Keratinocyte (primary cell): ENCODE measurements around the gene CDON. TPM values are rescaled to one million over a fixed set of nuclear protein-coding genes. Genes with fewer than 3 reads are reported as not detected.

Experiments used
- DNase-seq: peaks from one replicate; pipeline ENCODE4 v3.0.0-alpha.2; 2011; ENCODE audit warnings: low read depth, missing footprints, low spot score
- FAIRE-seq: peaks from 2 replicates; lab custom pipeline; 2011; peaks lifted over from hg19 to GRCh38; lab: Jason Lieb, UNC
- H2AFZ ChIP-seq: 2 replicates; pipeline ENCODE4 v1.6.0; 2012; ENCODE audit warnings: low read length, control low read depth, inconsistent platforms; ENCODE audit not compliant: control insufficient read depth
- H3K27ac ChIP-seq: 2 replicates; pipeline ENCODE4 v1.5.1; 2011; ENCODE audit warnings: low read length; ENCODE audit not compliant: control insufficient read depth, insufficient read depth
- H3K27me3 ChIP-seq: 3 replicates; pipeline ENCODE4 v1.6.0; 2011; ENCODE audit warnings: low read length; ENCODE audit not compliant: control insufficient read depth, insufficient read depth; ENCODE audit errors: extremely low read depth
- H3K36me3 ChIP-seq, 2 experiments: 2 replicates in 1 of 2; 3 replicates in 1 of 2; pipeline ENCODE4 v1.5.1; 2011; ENCODE audit warnings: low read length in 2 of 2, mild to moderate bottlenecking in 1 of 2; ENCODE audit not compliant: control insufficient read depth in 2 of 2, insufficient read depth in 2 of 2; ENCODE audit errors: extremely low read depth in 1 of 2
- H3K4me1 ChIP-seq: 3 replicates; pipeline ENCODE4 v1.5.1; 2011; ENCODE audit warnings: low read length; ENCODE audit not compliant: control insufficient read depth, insufficient read depth; ENCODE audit errors: extremely low read depth
- H3K4me2 ChIP-seq: 3 replicates; pipeline ENCODE4 v1.6.0; 2011; ENCODE audit warnings: low read depth, low read length; ENCODE audit not compliant: control insufficient read depth, insufficient read depth; ENCODE audit errors: extremely low read depth
- H3K4me3 ChIP-seq, 3 experiments: fragments of 200-600 bp in 1 of 3; sonication (generic) in 1 of 3; 2 replicates in 2 of 3; 3 replicates in 1 of 3; pipeline ENCODE4 v1.5.1; 2011 to 2016; ENCODE audit warnings: low read length in 3 of 3, mild to moderate bottlenecking in 3 of 3, control low read depth in 2 of 3, inconsistent platforms in 1 of 3, low read depth in 1 of 3, mixed read lengths in 1 of 3, mixed run types in 1 of 3, moderate library complexity in 1 of 3; ENCODE audit not compliant: control insufficient read depth in 2 of 3, insufficient read depth in 2 of 3; ENCODE audit errors: extremely low read depth in 1 of 3
- H3K79me2 ChIP-seq: 2 replicates; pipeline ENCODE4 v1.6.0; 2012; ENCODE audit warnings: low read length; ENCODE audit not compliant: control insufficient read depth, insufficient read depth
- H3K9ac ChIP-seq: 3 replicates; pipeline ENCODE4 v1.6.0; 2011; ENCODE audit warnings: low read length; ENCODE audit not compliant: control insufficient read depth, insufficient read depth; ENCODE audit errors: extremely low read depth
- H3K9me1 ChIP-seq: 3 replicates; pipeline ENCODE4 v1.6.0; 2011; ENCODE audit warnings: low read length; ENCODE audit not compliant: control insufficient read depth, insufficient read depth; ENCODE audit errors: extremely low read depth
- H3K9me3 ChIP-seq: 2 replicates; pipeline ENCODE4 v1.5.1; 2012; ENCODE audit warnings: low read depth, low read length; ENCODE audit not compliant: control insufficient read depth
- H4K20me1 ChIP-seq: 3 replicates; pipeline ENCODE4 v1.6.0; 2011; ENCODE audit warnings: low read length; ENCODE audit not compliant: control insufficient read depth, insufficient read depth; ENCODE audit errors: extremely low read depth
- CTCF ChIP-seq, 3 experiments: IDR thresholded peaks in 1 of 3; conservative IDR thresholded peaks in 1 of 3; optimal IDR thresholded peaks in 1 of 3; 2 replicates in 2 of 3; 3 replicates in 1 of 3; pipeline versions ENCODE3 to v1.5.1; 2011; ENCODE audit warnings: low read length in 3 of 3, mild to moderate bottlenecking in 3 of 3, moderate library complexity in 2 of 3, control low read depth in 1 of 3, inconsistent platforms in 1 of 3; ENCODE audit not compliant: insufficient read depth in 2 of 3; ENCODE audit errors: extremely low read depth in 1 of 3
- EZH2 ChIP-seq: IDR thresholded peaks from one replicate; pipeline ENCODE4 v1.6.1; 2012; ENCODE audit warnings: inconsistent platforms, mild to moderate bottlenecking, low read length, moderate library complexity
- dilution Hi-C: fragments of 300-500 bp; cut with MboI; formaldehyde crosslinking; loops from one replicate; pipeline ENCODE4 v1.7.0; 2020; ENCODE audit warnings: low sequenced_read_pairs; ENCODE audit not compliant: extremely low pct_ligation_motif_present
- polyA plus RNA-seq, 5 experiments: library from polyadenylated mRNA; depleted of rRNA in 3 of 5; stranded (reverse) in 3 of 5; stranded (forward) in 1 of 5; unstranded in 1 of 5; fragments of >200 nt; gene quantifications; 1 replicate in 1 of 5; 2 replicates in 3 of 5; 3 replicates in 1 of 5; pipeline versions ENCODE4 v1.2.1 to v1.2.3, GENCODE V29; 2011 to 2012; ENCODE audit warnings: missing spikeins in 2 of 5, low read depth in 1 of 5, low replicate concordance in 1 of 5

Gene CDON
- polyA plus RNA-seq, 1 donor (not counting 4 experiments of a cell fraction or from before 2014, with no cell fraction given): 1.0 TPM

- Histone ChIP-seq H2AFZ (no peak overlapping the region), H3K36me3 (no peaks in the 10 kb centered on the region), H3K27ac (no peak overlapping the region), H3K79me2 (no peaks in the 10 kb centered on the region), H3K4me3 (no peak overlapping the region), H4K20me1 (no peaks in the 10 kb centered on the region), H3K4me1 (peaks cover 22% of the 10 kb centered on the region), H3K4me2 (no peak overlapping the region), H3K9me3 (no peaks in the 10 kb centered on the region), H3K9me1 (no peaks in the 10 kb centered on the region), H3K9ac (no peak overlapping the region), H3K27me3 (peaks cover 1% of the 10 kb centered on the region)
- dilution Hi-C loops: no loop called here
- FAIRE-seq (no peak), DNase-seq (no peak)
- TF ChIP-seq CTCF (optimal IDR thresholded peaks at IDR 0.05 in 1 of 3, IDR thresholded peaks at IDR 0.05 in 1 of 3, conservative IDR thresholded peaks at IDR 0.05 in 1 of 3; ENCODE audit: extremely low read depth in 1 of 3, insufficient read depth in 2 of 3, low read length in 3 of 3) (no peak), EZH2 (no peak)
Measured at GRCh38 chr11:125951731-125952130, 110.9 kb downstream of the CDON start.

- Histone ChIP-seq H3K79me2 (no peaks in the 10 kb centered on the region), H3K36me3 (no peaks in the 10 kb centered on the region), H3K4me1 (peaks cover 18% of the 10 kb centered on the region), H3K9ac (no peak overlapping the region), H3K27ac (no peak overlapping the region), H4K20me1 (no peaks in the 10 kb centered on the region), H3K9me3 (no peaks in the 10 kb centered on the region), H2AFZ (no peak overlapping the region), H3K27me3 (no peaks in the 10 kb centered on the region), H3K4me3 (no peak overlapping the region), H3K4me2 (no peak overlapping the region), H3K9me1 (no peaks in the 10 kb centered on the region)
- peak; percentile 34 for FAIRE-seq
- dilution Hi-C loops: no loop called here
- DNase-seq: no peak
- TF ChIP-seq CTCF (optimal IDR thresholded peaks at IDR 0.05 in 1 of 3, IDR thresholded peaks at IDR 0.05 in 1 of 3, conservative IDR thresholded peaks at IDR 0.05 in 1 of 3; ENCODE audit: extremely low read depth in 1 of 3, insufficient read depth in 2 of 3, low read length in 3 of 3): no peak
- TF ChIP-seq EZH2: no peak
Measured at GRCh38 chr11:125950696-125951651, 111.7 kb downstream of the CDON start.
